Measurements from ENCODE around the gene WDFY4. TPM values are rescaled to one million over a fixed set of nuclear protein-coding genes. Genes with fewer than 3 reads are reported as not detected.

The WDFY4 gene
- polyA plus RNA-seq, 1 donor from 2014 or later: not detected

DNA sequence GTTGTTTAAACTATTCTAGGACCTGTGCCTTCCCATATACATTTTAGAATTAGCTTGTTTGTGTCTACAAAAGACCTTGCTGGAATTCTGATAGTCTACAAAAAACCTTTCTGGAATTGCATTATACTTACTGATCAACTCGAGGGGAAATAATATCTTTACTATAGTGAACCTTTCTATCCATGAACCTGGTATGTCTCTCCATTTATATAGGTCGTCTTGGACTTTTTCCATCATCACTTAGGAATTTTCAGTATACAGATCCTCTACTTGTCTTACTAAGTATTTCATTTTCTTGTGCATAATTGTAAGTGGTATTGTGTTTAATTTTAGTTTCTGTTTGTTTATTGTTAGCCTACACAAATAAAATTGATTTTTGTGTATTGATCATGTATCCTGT is 101.1 kb downstream of the WDFY4 start:
- H3K27me3 ChIP-seq (ENCODE audit: insufficient read depth, low read depth, low read length): no peaks in the 10 kb centered on the region
- H3K9ac ChIP-seq (ENCODE audit: low read length): no peak overlapping the region
- no peaks in the 10 kb centered on the region for H3K9me3 ChIP-seq (ENCODE audit: low read length)
- H3K36me3 ChIP-seq (ENCODE audit: insufficient read depth, low read length): no peaks in the 10 kb centered on the region
- H2AFZ ChIP-seq (ENCODE audit: low read depth, low read length): no peak overlapping the region
- H4K20me1 ChIP-seq (ENCODE audit: insufficient read depth): no peaks in the 10 kb centered on the region
- H3F3A ChIP-seq (ENCODE audit: insufficient read depth, low read length, poor library complexity, severe bottlenecking): no peaks in the 10 kb centered on the region
- H3K9me2 ChIP-seq (ENCODE audit: insufficient read depth, low read length): no peaks in the 10 kb centered on the region
- H3K4me2 ChIP-seq (ENCODE audit: low read length): no peak overlapping the region
- no peak for TF ChIP-seq SMC3 (conservative IDR thresholded peaks at IDR 0.05; ENCODE audit: poor library complexity)
- TF ChIP-seq, protein P1, sequence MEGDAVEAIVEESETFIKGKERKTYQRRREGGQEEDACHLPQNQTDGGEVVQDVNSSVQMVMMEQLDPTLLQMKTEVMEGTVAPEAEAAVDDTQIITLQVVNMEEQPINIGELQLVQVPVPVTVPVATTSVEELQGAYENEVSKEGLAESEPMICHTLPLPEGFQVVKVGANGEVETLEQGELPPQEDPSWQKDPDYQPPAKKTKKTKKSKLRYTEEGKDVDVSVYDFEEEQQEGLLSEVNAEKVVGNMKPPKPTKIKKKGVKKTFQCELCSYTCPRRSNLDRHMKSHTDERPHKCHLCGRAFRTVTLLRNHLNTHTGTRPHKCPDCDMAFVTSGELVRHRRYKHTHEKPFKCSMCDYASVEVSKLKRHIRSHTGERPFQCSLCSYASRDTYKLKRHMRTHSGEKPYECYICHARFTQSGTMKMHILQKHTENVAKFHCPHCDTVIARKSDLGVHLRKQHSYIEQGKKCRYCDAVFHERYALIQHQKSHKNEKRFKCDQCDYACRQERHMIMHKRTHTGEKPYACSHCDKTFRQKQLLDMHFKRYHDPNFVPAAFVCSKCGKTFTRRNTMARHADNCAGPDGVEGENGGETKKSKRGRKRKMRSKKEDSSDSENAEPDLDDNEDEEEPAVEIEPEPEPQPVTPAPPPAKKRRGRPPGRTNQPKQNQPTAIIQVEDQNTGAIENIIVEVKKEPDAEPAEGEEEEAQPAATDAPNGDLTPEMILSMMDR (IDR thresholded peaks at IDR 0.05; ENCODE audit: poor library complexity, severe bottlenecking): no peak
- no peak for TF ChIP-seq EZH2 (IDR thresholded peaks at IDR 0.05; ENCODE audit: borderline replicate concordance, insufficient read depth, low read length, poor library complexity, severe bottlenecking)
- no peak for TF ChIP-seq RAD21 (conservative IDR thresholded peaks at IDR 0.05)
- no peak for TF ChIP-seq EP300 (conservative IDR thresholded peaks at IDR 0.05; ENCODE audit: poor library complexity, severe bottlenecking)
- no peak for TF ChIP-seq POLR2AphosphoS5 (IDR thresholded peaks at IDR 0.05)
- TF ChIP-seq, protein P2, sequence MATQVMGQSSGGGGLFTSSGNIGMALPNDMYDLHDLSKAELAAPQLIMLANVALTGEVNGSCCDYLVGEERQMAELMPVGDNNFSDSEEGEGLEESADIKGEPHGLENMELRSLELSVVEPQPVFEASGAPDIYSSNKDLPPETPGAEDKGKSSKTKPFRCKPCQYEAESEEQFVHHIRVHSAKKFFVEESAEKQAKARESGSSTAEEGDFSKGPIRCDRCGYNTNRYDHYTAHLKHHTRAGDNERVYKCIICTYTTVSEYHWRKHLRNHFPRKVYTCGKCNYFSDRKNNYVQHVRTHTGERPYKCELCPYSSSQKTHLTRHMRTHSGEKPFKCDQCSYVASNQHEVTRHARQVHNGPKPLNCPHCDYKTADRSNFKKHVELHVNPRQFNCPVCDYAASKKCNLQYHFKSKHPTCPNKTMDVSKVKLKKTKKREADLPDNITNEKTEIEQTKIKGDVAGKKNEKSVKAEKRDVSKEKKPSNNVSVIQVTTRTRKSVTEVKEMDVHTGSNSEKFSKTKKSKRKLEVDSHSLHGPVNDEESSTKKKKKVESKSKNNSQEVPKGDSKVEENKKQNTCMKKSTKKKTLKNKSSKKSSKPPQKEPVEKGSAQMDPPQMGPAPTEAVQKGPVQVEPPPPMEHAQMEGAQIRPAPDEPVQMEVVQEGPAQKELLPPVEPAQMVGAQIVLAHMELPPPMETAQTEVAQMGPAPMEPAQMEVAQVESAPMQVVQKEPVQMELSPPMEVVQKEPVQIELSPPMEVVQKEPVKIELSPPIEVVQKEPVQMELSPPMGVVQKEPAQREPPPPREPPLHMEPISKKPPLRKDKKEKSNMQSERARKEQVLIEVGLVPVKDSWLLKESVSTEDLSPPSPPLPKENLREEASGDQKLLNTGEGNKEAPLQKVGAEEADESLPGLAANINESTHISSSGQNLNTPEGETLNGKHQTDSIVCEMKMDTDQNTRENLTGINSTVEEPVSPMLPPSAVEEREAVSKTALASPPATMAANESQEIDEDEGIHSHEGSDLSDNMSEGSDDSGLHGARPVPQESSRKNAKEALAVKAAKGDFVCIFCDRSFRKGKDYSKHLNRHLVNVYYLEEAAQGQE (IDR thresholded peaks at IDR 0.05; ENCODE audit: borderline replicate concordance): no peak
- no peak for TF ChIP-seq TAF1 (IDR thresholded peaks at IDR 0.05; ENCODE audit: low read depth)
- no peak for TF ChIP-seq MXI1 (conservative IDR thresholded peaks at IDR 0.05; ENCODE audit: poor library complexity, severe bottlenecking)
- H3K27ac ChIP-seq (ENCODE audit: low read length): no peak overlapping the region
- H3K79me2 ChIP-seq (replicated peaks; ENCODE audit: insufficient read depth, low read length): no peaks in the 10 kb centered on the region
- H3K4me3 ChIP-seq (ENCODE audit: low read length): no peak overlapping the region

DNA sequence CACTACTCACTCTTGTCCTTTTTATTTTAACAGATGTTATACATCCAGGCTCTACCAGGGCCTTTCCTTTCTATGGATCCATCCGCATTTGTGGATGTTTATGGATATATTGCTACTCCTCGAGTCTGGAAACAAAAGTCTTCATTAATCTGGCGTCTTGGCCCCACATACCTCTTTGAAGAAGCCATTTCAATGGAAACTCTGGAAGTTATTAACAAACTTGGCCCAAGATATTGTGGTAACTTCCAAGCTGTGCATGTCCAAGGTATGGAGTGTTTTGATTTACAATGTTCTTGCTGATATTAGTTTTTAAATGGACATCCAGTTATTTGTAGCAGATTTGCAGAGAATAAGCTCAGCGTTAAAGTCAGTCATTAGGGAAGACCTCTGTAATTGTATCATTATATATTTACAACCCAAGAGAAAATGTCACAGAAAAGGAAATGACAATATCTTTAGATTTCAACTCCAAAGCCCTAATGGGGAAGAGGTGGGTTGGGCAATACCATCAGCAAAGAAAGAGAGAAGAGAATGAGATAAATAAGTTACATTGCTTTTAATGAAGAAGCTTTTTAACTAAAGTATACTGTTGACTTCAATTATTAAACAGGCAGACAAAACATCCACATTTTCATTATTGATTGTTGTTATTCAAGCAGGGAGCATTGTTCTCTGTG is 102.1 kb downstream of the WDFY4 start:
- Histone ChIP-seq H2AFZ (ENCODE audit: low read depth, low read length) (no peak overlapping the region), H3K9ac (ENCODE audit: low read length) (no peak overlapping the region), H3K27me3 (ENCODE audit: insufficient read depth, low read depth, low read length) (no peaks in the 10 kb centered on the region), H3F3A (ENCODE audit: insufficient read depth, low read length, poor library complexity, severe bottlenecking) (no peaks in the 10 kb centered on the region), H3K36me3 (ENCODE audit: insufficient read depth, low read length) (no peaks in the 10 kb centered on the region), H4K20me1 (ENCODE audit: insufficient read depth) (no peaks in the 10 kb centered on the region), H3K27ac (ENCODE audit: low read length) (no peak overlapping the region), H3K79me2 (replicated peaks; ENCODE audit: insufficient read depth, low read length) (no peaks in the 10 kb centered on the region), H3K9me2 (ENCODE audit: insufficient read depth, low read length) (no peaks in the 10 kb centered on the region), H3K4me2 (ENCODE audit: low read length) (no peak overlapping the region), H3K9me3 (ENCODE audit: low read length) (no peaks in the 10 kb centered on the region), H3K4me3 (ENCODE audit: low read length) (no peak overlapping the region)
- TF ChIP-seq EZH2 (IDR thresholded peaks at IDR 0.05; ENCODE audit: borderline replicate concordance, insufficient read depth, low read length, poor library complexity, severe bottlenecking): no peak
- TF ChIP-seq, protein P1 (IDR thresholded peaks at IDR 0.05; ENCODE audit: poor library complexity, severe bottlenecking): no peak
- TF ChIP-seq MXI1 (conservative IDR thresholded peaks at IDR 0.05; ENCODE audit: poor library complexity, severe bottlenecking): no peak
- TF ChIP-seq RAD21 (conservative IDR thresholded peaks at IDR 0.05): no peak
- TF ChIP-seq EP300 (conservative IDR thresholded peaks at IDR 0.05; ENCODE audit: poor library complexity, severe bottlenecking): no peak
- TF ChIP-seq SMC3 (conservative IDR thresholded peaks at IDR 0.05; ENCODE audit: poor library complexity): no peak
- TF ChIP-seq POLR2AphosphoS5 (IDR thresholded peaks at IDR 0.05): no peak
- TF ChIP-seq TAF1 (IDR thresholded peaks at IDR 0.05; ENCODE audit: low read depth): no peak
- TF ChIP-seq, protein P2 (IDR thresholded peaks at IDR 0.05; ENCODE audit: borderline replicate concordance): no peak
